Non-pigmented ciliary epithelial cell (primary cell): Measurements from ENCODE around the gene ITFG1.
"Not testable (repeated sequence)": the region's sequence is repeated elsewhere in the genome, so short reads cannot be mapped to it uniquely, and the experiment has no call there.

Experiments
- DNase-seq: peaks from one replicate; pipeline ENCODE4 v3.0.0-alpha.2; 2010; ENCODE audit warnings: low read depth

ITFG1 gene

GRCh38 chr16:47473792-47474191 is 12.9 kb upstream of the ITFG1 start:
- no peak for DNase-seq

GRCh38 chr16:47473004-47473403 is 12.1 kb upstream of the ITFG1 start:
- not testable (repeated sequence) for DNase-seq

GRCh38 chr16:47470810-47471209 is 9.9 kb upstream of the ITFG1 start:
- no peak for DNase-seq

GRCh38 chr16:47470211-47470610 is 9.3 kb upstream of the ITFG1 start:
- DNase-seq = no peak

GRCh38 chr16:47469227-47469626 is 8.4 kb upstream of the ITFG1 start:
- DNase-seq = no peak

- not testable (repeated sequence) for DNase-seq
Measured at GRCh38 chr16:47468070-47468689, 7.3 kb upstream of the ITFG1 start.

GRCh38 chr16:47467501-47467900 is 6.6 kb upstream of the ITFG1 start:
- DNase-seq = no peak

- DNase-seq = no peak
Measured at GRCh38 chr16:47465919-47466630, 5.2 kb upstream of the ITFG1 start.

- no peak for DNase-seq
Measured at GRCh38 chr16:47463771-47464624, 3.1 kb upstream of the ITFG1 start.

GRCh38 chr16:47461598-47462266 is 869 bp upstream of the ITFG1 start:
- no peak for DNase-seq

GRCh38 chr16:47460359-47460710 is 528 bp downstream of the ITFG1 start:
- DNase-seq = no peak

- no peak for DNase-seq
Measured at GRCh38 chr16:47459603-47460002, 1.3 kb downstream of the ITFG1 start.

GRCh38 chr16:47458331-47458730 is 2.5 kb downstream of the ITFG1 start:
- DNase-seq = no peak

GRCh38 chr16:47449788-47450187 is 11.1 kb downstream of the ITFG1 start:
- no peak for DNase-seq

- no peak for DNase-seq
Measured at GRCh38 chr16:47448830-47449575, 11.9 kb downstream of the ITFG1 start.

- DNase-seq = no peak
Measured at GRCh38 chr16:47446431-47446830, 14.4 kb downstream of the ITFG1 start.

GRCh38 chr16:47442884-47443283 is 18.0 kb downstream of the ITFG1 start:
- not testable (repeated sequence) for DNase-seq

GRCh38 chr16:47440066-47440465 is 20.8 kb downstream of the ITFG1 start:
- not testable (repeated sequence) for DNase-seq

GRCh38 chr16:47434274-47434673 is 26.6 kb downstream of the ITFG1 start:
- not testable (repeated sequence) for DNase-seq

- no peak for DNase-seq
Measured at GRCh38 chr16:47431960-47432359, 28.9 kb downstream of the ITFG1 start.

- no peak for DNase-seq
Measured at GRCh38 chr16:47426806-47427205, 34.1 kb downstream of the ITFG1 start.

- DNase-seq = no peak
Measured at GRCh38 chr16:47424846-47425245, 36.0 kb downstream of the ITFG1 start.
